ENCODE data around the gene MMP24. TPM values are rescaled to one million over a fixed set of nuclear protein-coding genes. Genes with fewer than 3 reads are reported as not detected.

MMP24 gene
- total and polyA plus RNA-seq, 7 experiments from 2014 or later: 0.07 to 0.08 TPM; not detected in 5

GRCh38 chr20:35275741-35276251 is 49.3 kb downstream of the MMP24 start:
- Histone ChIP-seq H3K27me3 (ENCODE audit: control insufficient read depth in 2 of 2, insufficient read depth in 2 of 2, low read length in 2 of 2) (no peaks in the 10 kb centered on the region), H3K27ac (ENCODE audit: low read depth, low read length) (peak overlapping the region; percentile 96), H3K4me3 (ENCODE audit: low read length) (no peak overlapping the region), H3K9me3 (ENCODE audit: control insufficient read depth in 2 of 3, low read length in 3 of 3) (no peaks in the 10 kb centered on the region), H3K36me3 (ENCODE audit: control insufficient read depth in 2 of 3, insufficient read depth in 3 of 3, low read length in 3 of 3) (peaks cover 0 to 65% (median 3%) of the 10 kb centered on the region in 3 experiments), H3K4me1 (ENCODE audit: control insufficient read depth in 2 of 2, insufficient read depth in 2 of 2, low read length in 2 of 2) (peaks cover 11 to 18% of the 10 kb centered on the region in 2 donors)
- Mint-ChIP-seq H3K27ac (peak overlapping the region in 8 of 9 donors; percentile 6 to 99 (median 82)), H3K4me3 (peak overlapping the region in 8 of 10 donors; percentile 41 to 96 (median 94)), H3K4me1 (peaks cover 11 to 35% (median 31%) of the 10 kb centered on the region in 7 donors), H3K27me3 (no peaks in the 10 kb centered on the region), H3K36me3 (peaks cover 4 to 22% (median 20%) of the 10 kb centered on the region in 5 donors), H3K9me3 (no peaks in the 10 kb centered on the region)
- CTCF ChIA-PET: interaction anchor here (0.6 kb wide), 1 partner anchor 170 kb away, joined by 4 read pairs; no protein-coding TSS in a partner anchor
- intact Hi-C loops (cut with micrococcal nuclease): loop anchor here (2.0 to 10.0 kb wide), 6 partner anchors 183 to 913 kb away; partner anchors contain the start of genes CPNE1 (in 1 of the 2), GGT7 (in 1 of the 2), ITCH (in 1 of the 2) and NCOA6 (in 1 of the 2)
- ATAC-seq (no peak), DNase-seq (no peak)
- POLR2A ChIA-PET: no interaction called here

GRCh38 chr20:35276408-35276807 is 49.9 kb downstream of the MMP24 start:
- ATAC-seq (no peak), DNase-seq (no peak)
- Mint-ChIP-seq H3K4me1 (peaks cover 11 to 35% (median 28%) of the 10 kb centered on the region in 7 donors), H3K27ac (peak overlapping the region; percentile 95 to 99 (median 98)), H3K36me3 (peaks cover 4 to 22% (median 18%) of the 10 kb centered on the region in 5 donors), H3K27me3 (no peaks in the 10 kb centered on the region), H3K9me3 (no peaks in the 10 kb centered on the region), H3K4me3 (peak overlapping the region; percentile 84 to 97 (median 96))
- CTCF ChIA-PET: interaction anchor here (0.6 kb wide), 1 partner anchor 169 kb away, joined by 4 read pairs; no protein-coding TSS in a partner anchor
- Histone ChIP-seq H3K36me3 (ENCODE audit: control insufficient read depth in 2 of 3, insufficient read depth in 3 of 3, low read length in 3 of 3) (peaks cover 0 to 59% (median 3%) of the 10 kb centered on the region in 3 experiments), H3K4me1 (ENCODE audit: control insufficient read depth in 2 of 2, insufficient read depth in 2 of 2, low read length in 2 of 2) (peaks cover 11 to 18% of the 10 kb centered on the region in 2 donors), H3K9me3 (ENCODE audit: control insufficient read depth in 2 of 3, low read length in 3 of 3) (no peaks in the 10 kb centered on the region), H3K4me3 (ENCODE audit: low read length) (no peak overlapping the region), H3K27me3 (ENCODE audit: control insufficient read depth in 2 of 2, insufficient read depth in 2 of 2, low read length in 2 of 2) (no peaks in the 10 kb centered on the region), H3K27ac (ENCODE audit: low read depth, low read length) (peak overlapping the region; percentile 96)
- POLR2A ChIA-PET: interaction anchor here (0.6 to 1.0 kb wide), 2 partner anchors 125 to 182 kb away, joined by 3 to 4 read pairs; no protein-coding TSS in a partner anchor
- intact Hi-C loops (cut with micrococcal nuclease): loop anchor here (2.0 to 10.0 kb wide), 6 partner anchors 184 to 914 kb away; partner anchors contain the start of genes CPNE1 (in 1 of the 2), GGT7 (in 1 of the 2), ITCH (in 1 of the 2) and NCOA6 (in 1 of the 2)

- DNase-seq (no peak), ATAC-seq (no peak)
- POLR2A ChIA-PET: interaction anchor here (0.6 to 1.5 kb wide), 6 partner anchors 11 to 183 kb away, joined by 3 to 10 read pairs (median 4); partner anchors contain the start of gene EDEM2
- Mint-ChIP-seq H3K27ac (peak overlapping the region; percentile 95 to 99 (median 98)), H3K36me3 (peaks cover 4 to 23% (median 20%) of the 10 kb centered on the region in 5 donors), H3K9me3 (no peaks in the 10 kb centered on the region), H3K27me3 (no peaks in the 10 kb centered on the region), H3K4me1 (peaks cover 11 to 41% (median 30%) of the 10 kb centered on the region in 7 donors), H3K4me3 (peak overlapping the region; percentile 84 to 97 (median 96))
- peak overlapping the region; percentile 99 for H3K4me3 ChIP-seq (ENCODE audit: low read length)
- H3K9me3 ChIP-seq (ENCODE audit: control insufficient read depth in 2 of 3, low read length in 3 of 3): no peaks in the 10 kb centered on the region
- H3K36me3 ChIP-seq (ENCODE audit: control insufficient read depth in 2 of 3, insufficient read depth in 3 of 3, low read length in 3 of 3): peaks cover 0 to 53% (median 3%) of the 10 kb centered on the region in 3 experiments
- CTCF ChIA-PET: no interaction called here
- intact Hi-C loops (cut with micrococcal nuclease): loop anchor here (1.0 to 10.0 kb wide), 9 partner anchors 25 to 915 kb away; partner anchors contain the start of genes CPNE1 (in 1 of the 2), EDEM2 (in 1 of the 2), GGT7 (in 1 of the 2) and GSS (in 1 of the 2)
- H3K4me1 ChIP-seq (ENCODE audit: control insufficient read depth in 2 of 2, insufficient read depth in 2 of 2, low read length in 2 of 2): peaks cover 11 to 18% of the 10 kb centered on the region in 2 donors
- H3K27me3 ChIP-seq (ENCODE audit: control insufficient read depth in 2 of 2, insufficient read depth in 2 of 2, low read length in 2 of 2): no peaks in the 10 kb centered on the region
- H3K27ac ChIP-seq (ENCODE audit: low read depth, low read length): peak overlapping the region; percentile 96
These were observed 50.6 kb downstream of the MMP24 start for GRCh38 chr20:35277127-35277526.

GRCh38 chr20:35277531-35278395 is 51.3 kb downstream of the MMP24 start, which contains the start of gene MMP24OS:
MMP24OS (minus strand) TSS chr20:35278122; CDS start chr20:35277929, 193 bp downstream.
- Mint-ChIP-seq H3K36me3 (peaks cover 4 to 25% (median 20%) of the 10 kb centered on the region in 5 donors), H3K27ac (peak within 1 kb of the TSS; percentile 95 to 99 (median 98)), H3K27me3 (no peaks in the 10 kb centered on the region), H3K4me3 (peak within 1 kb of the TSS; percentile 84 to 97 (median 96)), H3K4me1 (peaks cover 9 to 46% (median 28%) of the 10 kb centered on the region in 7 donors), H3K9me3 (no peaks in the 10 kb centered on the region)
- peak; percentile 77 to 90 (median 87) for DNase-seq
- Histone ChIP-seq H3K27ac (ENCODE audit: low read depth, low read length) (peak within 1 kb of the TSS; percentile 96), H3K27me3 (ENCODE audit: control insufficient read depth in 2 of 2, insufficient read depth in 2 of 2, low read length in 2 of 2) (no peaks in the 10 kb centered on the region), H3K4me3 (ENCODE audit: low read length) (peak within 1 kb of the TSS; percentile 99), H3K4me1 (ENCODE audit: control insufficient read depth in 2 of 2, insufficient read depth in 2 of 2, low read length in 2 of 2) (peaks cover 11 to 18% of the 10 kb centered on the region in 2 donors), H3K9me3 (ENCODE audit: control insufficient read depth in 2 of 3, low read length in 3 of 3) (no peaks in the 10 kb centered on the region), H3K36me3 (ENCODE audit: control insufficient read depth in 2 of 3, insufficient read depth in 3 of 3, low read length in 3 of 3) (peaks cover 0 to 53% (median 3%) of the 10 kb centered on the region in 3 experiments)
- CTCF ChIA-PET: interaction anchor here (1.3 kb wide), 1 partner anchor 21 kb away, joined by 3 read pairs; no protein-coding TSS in a partner anchor
- ATAC-seq: peak; percentile 95
- POLR2A ChIA-PET: interaction anchor here (0.6 to 1.5 kb wide), 7 partner anchors 10 to 1283 kb away, joined by 3 to 10 read pairs (median 3); partner anchors contain the start of gene EDEM2
- intact Hi-C loops (cut with micrococcal nuclease): loop anchor here (1.0 to 10.0 kb wide), 13 partner anchors 25 to 915 kb away; partner anchors contain the start of genes TRPC4AP (in 2 of the 2), ACSS2 (in 1 of the 2), CEP250 (in 1 of the 2) and CPNE1 (in 1 of the 2)

- peaks cover 18 to 24% of the 10 kb centered on the region in 2 donors for H3K4me1 ChIP-seq (ENCODE audit: control insufficient read depth in 2 of 2, insufficient read depth in 2 of 2, low read length in 2 of 2)
- CTCF ChIA-PET: interaction anchor here (0.6 kb wide), 1 partner anchor 41 kb away, joined by 4 read pairs; no protein-coding TSS in a partner anchor
- intact Hi-C loops (cut with micrococcal nuclease): loop anchor here in 1 of 2 donors (2.0 to 10.0 kb wide), 6 partner anchors 176 to 917 kb away; partner anchors contain the start of genes CEP250, CPNE1, GGT7 and ITCH
These were observed 52.5 kb downstream of the MMP24 start for GRCh38 chr20:35279040-35279439.

More at GRCh38 chr20:35279040-35279439, 52.5 kb downstream of the MMP24 start:
- Mint-ChIP-seq H3K9me3 (no peaks in the 10 kb centered on the region), H3K4me3 (peak overlapping the region in 3 of 10 donors; percentile 95 to 96 (median 96)), H3K4me1 (peaks cover 12 to 54% (median 37%) of the 10 kb centered on the region in 7 donors), H3K36me3 (peaks cover 4 to 27% (median 20%) of the 10 kb centered on the region in 5 donors), H3K27ac (peak overlapping the region; percentile 3 to 99 (median 87)), H3K27me3 (no peaks in the 10 kb centered on the region)
- no peak overlapping the region for H3K4me3 ChIP-seq (ENCODE audit: low read length)
- peak overlapping the region; percentile 96 for H3K27ac ChIP-seq (ENCODE audit: low read depth, low read length)
- no peak for DNase-seq
- no peaks in the 10 kb centered on the region for H3K9me3 ChIP-seq (ENCODE audit: control insufficient read depth in 2 of 3, low read length in 3 of 3)
- no peak for ATAC-seq
- no peaks in the 10 kb centered on the region for H3K27me3 ChIP-seq (ENCODE audit: control insufficient read depth in 2 of 2, insufficient read depth in 2 of 2, low read length in 2 of 2)
- H3K36me3 ChIP-seq (ENCODE audit: control insufficient read depth in 2 of 3, insufficient read depth in 3 of 3, low read length in 3 of 3): peaks cover 0 to 45% (median 3%) of the 10 kb centered on the region in 3 experiments
- POLR2A ChIA-PET: no interaction called here
